IgD-negative memory B cell (primary cell): ENCODE results near the gene HSD11B1. TPM values are rescaled to one million over a fixed set of nuclear protein-coding genes. Genes with fewer than 3 reads are reported as not detected.

Experiments used
- H3K27ac Mint-ChIP-seq, 3 donors: one replicate each; pipeline ENCODE4 v1.8.0; 2020 to 2022; ENCODE audit warnings: mild to moderate bottlenecking in 3 of 3, mixed read lengths in 3 of 3, moderate library complexity in 1 of 3
- H3K27me3 Mint-ChIP-seq: one replicate; pipeline ENCODE4 v1.8.0; 2021; ENCODE audit warnings: mixed read lengths
- H3K36me3 Mint-ChIP-seq: one replicate; pipeline ENCODE4 v1.8.0; 2020; ENCODE audit warnings: mild to moderate bottlenecking, mixed read lengths
- H3K4me1 Mint-ChIP-seq, 3 donors: one replicate each; pipeline ENCODE4 v1.8.0; 2020 to 2022; ENCODE audit warnings: mixed read lengths in 3 of 3, mild to moderate bottlenecking in 1 of 3
- H3K4me3 Mint-ChIP-seq, 4 donors: one replicate each; pipeline ENCODE4 v1.8.0; 2020 to 2022; ENCODE audit warnings: mild to moderate bottlenecking in 4 of 4, mixed read lengths in 4 of 4, moderate library complexity in 3 of 4
- H3K9me3 Mint-ChIP-seq, 3 donors: one replicate each; pipeline ENCODE4 v1.8.0; 2020 to 2021; ENCODE audit warnings: mixed read lengths in 3 of 3, mild to moderate bottlenecking in 1 of 3
- polyA plus RNA-seq: library from polyadenylated mRNA; unstranded; fragments of 300-500 nt; fragmentation: Illumina TruSeq; gene quantifications from one replicate; pipeline ENCODE4 v1.2.3, GENCODE V29; 2021

HSD11B1 gene
- polyA plus RNA-seq, 1 donor from 2014 or later = not detected

DNA sequence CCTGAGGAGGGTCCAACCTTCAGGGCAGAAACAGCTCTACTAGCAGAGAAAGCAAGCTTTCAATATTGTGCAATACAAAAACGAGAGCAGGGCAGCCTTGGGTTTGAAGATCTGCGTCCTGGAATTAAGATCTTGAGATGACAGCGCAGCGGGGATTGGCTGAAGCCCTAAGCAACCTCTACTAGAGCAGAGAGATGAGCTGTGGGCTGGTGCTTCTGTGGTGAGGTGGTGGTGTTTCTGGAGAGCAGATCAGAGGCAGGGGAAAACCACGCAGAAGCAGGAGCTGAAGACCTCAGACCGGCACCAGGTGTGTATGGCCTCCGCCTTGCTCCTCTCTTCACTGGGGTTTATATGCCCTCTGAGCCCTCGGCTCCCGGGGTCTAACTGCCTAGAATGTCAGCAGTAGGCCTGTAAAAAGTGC is 63.7 kb downstream of the HSD11B1 start:
- Mint-ChIP-seq H3K4me3 (no peak overlapping the region), H3K9me3 (no peaks in the 10 kb centered on the region), H3K36me3 (peaks cover 18% of the 10 kb centered on the region), H3K27me3 (no peaks in the 10 kb centered on the region), H3K4me1 (peaks cover 23 to 28% (median 28%) of the 10 kb centered on the region in 3 donors), H3K27ac (no peak overlapping the region)

DNA sequence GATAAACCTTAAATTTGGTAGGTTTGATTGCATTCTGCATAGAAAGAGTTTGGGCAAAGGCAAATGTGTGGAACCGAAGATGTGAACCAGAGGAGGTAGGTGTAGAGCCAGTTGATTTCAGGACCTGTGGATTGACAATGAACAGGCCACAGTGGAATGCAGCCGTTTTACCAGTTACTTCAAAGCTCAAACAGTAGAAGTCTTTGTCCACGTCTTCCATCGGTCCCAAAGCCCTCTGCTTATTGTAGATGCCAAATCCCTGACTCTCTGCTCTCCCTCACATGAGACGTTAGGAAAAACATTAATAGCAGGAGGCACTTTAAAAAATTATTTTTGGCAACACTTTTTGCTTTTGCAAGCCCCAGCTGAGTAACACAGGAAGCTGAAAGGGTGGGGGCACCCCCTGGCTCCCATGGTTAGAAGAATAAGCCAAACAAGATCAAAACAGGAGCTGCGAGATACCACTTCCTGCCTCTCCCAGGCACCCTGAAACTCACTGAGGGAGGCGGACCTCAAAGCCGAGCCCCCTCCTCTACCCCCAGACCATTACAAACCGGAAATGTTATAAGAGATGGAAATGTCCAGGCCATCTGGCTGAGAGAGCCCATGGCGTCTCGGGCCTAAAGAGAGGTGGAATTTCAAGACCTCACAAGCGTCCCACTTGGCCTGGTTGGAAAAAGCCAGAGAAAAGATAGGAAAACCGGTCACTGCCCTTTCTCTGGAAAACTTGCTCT is 64.7 kb downstream of the HSD11B1 start:
- Mint-ChIP-seq H3K27ac (no peak overlapping the region), H3K4me1 (peaks cover 21 to 37% (median 36%) of the 10 kb centered on the region in 3 donors), H3K27me3 (no peaks in the 10 kb centered on the region), H3K36me3 (peaks cover 18% of the 10 kb centered on the region), H3K4me3 (no peak overlapping the region), H3K9me3 (no peaks in the 10 kb centered on the region)

DNA sequence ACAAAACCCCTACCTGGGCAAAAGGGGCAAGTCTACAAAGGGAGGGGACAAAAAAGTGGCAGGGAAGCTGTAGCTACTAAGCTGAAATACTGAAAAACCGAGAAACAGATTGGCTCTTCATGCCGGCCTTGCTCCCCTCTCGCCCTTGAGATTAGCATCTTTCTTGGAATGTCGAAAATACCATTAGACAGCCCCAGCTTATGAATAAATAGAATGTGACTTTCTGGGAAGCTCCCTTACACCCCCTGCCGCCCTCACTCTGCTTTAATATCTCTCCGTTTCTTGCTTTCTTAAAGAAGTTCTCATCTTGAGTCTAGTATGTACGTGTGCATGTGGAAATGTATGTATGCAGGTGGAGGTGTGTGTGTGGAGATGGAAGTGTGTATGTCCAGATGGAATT is 65.3 kb downstream of the HSD11B1 start:
- Mint-ChIP-seq H3K4me3 (no peak overlapping the region), H3K27ac (no peak overlapping the region), H3K9me3 (no peaks in the 10 kb centered on the region), H3K36me3 (peaks cover 21% of the 10 kb centered on the region), H3K4me1 (peaks cover 19 to 43% (median 41%) of the 10 kb centered on the region in 3 donors), H3K27me3 (no peaks in the 10 kb centered on the region)

DNA sequence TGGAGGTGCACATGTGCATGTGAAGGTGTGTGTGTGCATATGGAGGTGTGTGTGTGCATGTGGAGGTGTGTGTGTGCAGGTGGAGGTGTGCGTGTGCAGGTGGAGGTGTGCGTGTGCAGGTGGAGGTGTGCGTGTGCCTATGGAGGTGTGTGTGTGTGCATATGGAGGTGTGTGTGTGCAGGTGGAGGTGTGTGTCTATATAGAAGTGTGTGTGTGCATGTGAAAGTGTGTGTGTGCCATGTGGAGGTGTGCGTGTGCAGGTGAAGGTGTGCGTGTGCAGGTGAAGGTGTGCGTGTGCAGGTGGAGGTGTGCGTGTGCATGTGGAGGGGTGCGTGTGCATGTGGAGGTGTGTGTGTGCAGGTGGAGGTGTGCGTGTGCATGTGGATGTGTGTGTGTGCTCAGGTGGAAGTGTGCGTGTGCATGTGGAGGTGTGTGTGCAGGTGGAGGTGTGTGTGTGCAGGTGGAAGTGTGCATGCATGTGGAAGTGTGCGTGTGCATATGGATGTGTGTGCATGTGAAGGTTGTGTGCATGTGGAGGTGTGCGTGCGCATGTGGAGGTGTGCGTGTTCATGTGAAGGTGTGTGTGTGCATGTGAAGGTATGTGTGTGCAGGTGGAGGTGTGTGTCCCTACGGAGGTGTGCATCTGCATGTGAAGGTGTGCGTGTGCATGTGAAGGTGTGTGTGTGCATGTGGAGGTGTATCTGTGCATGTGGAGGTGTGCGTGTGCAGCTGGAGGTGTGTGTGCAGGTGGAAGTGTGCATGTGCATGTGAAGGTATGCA is 66.2 kb downstream of the HSD11B1 start:
- no peaks in the 10 kb centered on the region for H3K9me3 Mint-ChIP-seq
- H3K4me1 Mint-ChIP-seq = peaks cover 18 to 47% (median 47%) of the 10 kb centered on the region in 3 donors
- H3K4me3 Mint-ChIP-seq = no peak overlapping the region
- peaks cover 20% of the 10 kb centered on the region for H3K36me3 Mint-ChIP-seq
- H3K27me3 Mint-ChIP-seq = no peaks in the 10 kb centered on the region
- no peak overlapping the region for H3K27ac Mint-ChIP-seq

DNA sequence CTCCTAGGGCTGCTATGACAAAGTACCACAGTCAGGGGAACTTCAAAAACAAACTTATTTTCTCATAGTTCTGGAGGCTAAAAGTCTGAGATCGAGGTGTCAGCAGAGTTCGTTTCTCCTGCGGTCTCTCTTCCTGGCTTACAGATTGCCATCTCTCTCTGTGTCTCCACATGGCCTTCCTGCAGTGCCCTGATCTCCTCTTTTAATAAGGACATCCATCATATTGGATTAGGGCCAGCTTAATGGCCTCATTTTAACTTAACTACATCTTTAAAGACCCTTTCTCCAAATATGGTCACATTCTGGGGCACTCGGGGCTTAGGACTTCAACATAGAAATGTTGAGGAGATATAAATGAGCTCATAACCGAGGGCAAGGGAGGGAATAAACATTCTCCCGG is 67.5 kb downstream of the HSD11B1 start:
- no peak overlapping the region for H3K27ac Mint-ChIP-seq
- no peaks in the 10 kb centered on the region for H3K27me3 Mint-ChIP-seq
- peaks cover 14 to 42% (median 42%) of the 10 kb centered on the region in 3 donors for H3K4me1 Mint-ChIP-seq
- peak overlapping the region in 1 of 4 donors; percentile 22 for H3K4me3 Mint-ChIP-seq
- no peaks in the 10 kb centered on the region for H3K9me3 Mint-ChIP-seq
- peaks cover 12% of the 10 kb centered on the region for H3K36me3 Mint-ChIP-seq

DNA sequence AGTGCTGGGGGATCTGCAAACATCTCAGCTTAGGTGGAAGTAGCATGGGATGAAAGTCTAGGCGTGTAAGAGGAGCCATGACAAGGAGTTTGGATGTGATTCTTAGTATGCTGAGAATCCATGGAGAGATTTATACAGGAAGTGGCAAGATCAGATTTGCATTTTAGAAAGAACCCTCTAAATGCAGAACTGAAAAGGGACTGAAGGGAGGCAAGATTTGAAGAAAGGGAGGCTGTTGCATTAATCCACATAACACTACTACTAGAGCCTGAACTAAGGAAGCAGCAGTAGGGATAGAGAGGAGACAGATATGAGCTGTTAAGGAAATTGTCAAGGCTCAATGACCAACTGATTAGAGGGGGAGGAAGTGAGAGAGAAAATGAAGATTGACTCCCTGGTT is 69.9 kb downstream of the HSD11B1 start:
- peaks cover 13% of the 10 kb centered on the region for H3K36me3 Mint-ChIP-seq
- peak overlapping the region; percentile 0 to 87 (median 52) for H3K27ac Mint-ChIP-seq
- peaks cover 9 to 30% (median 29%) of the 10 kb centered on the region in 3 donors for H3K4me1 Mint-ChIP-seq
- H3K9me3 Mint-ChIP-seq = no peaks in the 10 kb centered on the region
- no peaks in the 10 kb centered on the region for H3K27me3 Mint-ChIP-seq
- H3K4me3 Mint-ChIP-seq = peak overlapping the region; percentile 61 to 91 (median 80)

DNA sequence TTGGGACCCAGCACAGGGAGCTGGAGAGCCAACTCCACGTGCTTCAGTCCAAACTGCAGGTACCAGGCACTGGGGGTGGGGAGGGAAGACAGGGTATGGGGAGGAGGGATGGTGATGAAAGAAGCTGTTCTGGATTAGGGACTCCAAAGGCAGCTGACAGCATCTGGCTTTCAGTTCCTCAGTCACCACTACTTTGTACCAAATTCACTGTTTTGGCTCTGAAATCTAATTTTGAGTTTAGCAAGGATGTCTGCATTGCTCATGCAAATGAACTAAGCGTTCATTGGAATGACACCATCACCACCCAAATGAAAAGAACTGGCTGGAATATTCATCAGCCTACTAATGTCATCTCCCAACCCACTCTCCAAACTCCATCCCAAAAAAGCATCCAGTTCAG is 71.0 kb downstream of the HSD11B1 start:
- H3K27ac Mint-ChIP-seq = peak overlapping the region in 2 of 3 donors; percentile 43 to 52
- peaks cover 9 to 30% (median 28%) of the 10 kb centered on the region in 3 donors for H3K4me1 Mint-ChIP-seq
- peaks cover 15% of the 10 kb centered on the region for H3K36me3 Mint-ChIP-seq
- no peaks in the 10 kb centered on the region for H3K27me3 Mint-ChIP-seq
- no peaks in the 10 kb centered on the region for H3K9me3 Mint-ChIP-seq
- peak overlapping the region in 2 of 4 donors; percentile 45 to 91 for H3K4me3 Mint-ChIP-seq

DNA sequence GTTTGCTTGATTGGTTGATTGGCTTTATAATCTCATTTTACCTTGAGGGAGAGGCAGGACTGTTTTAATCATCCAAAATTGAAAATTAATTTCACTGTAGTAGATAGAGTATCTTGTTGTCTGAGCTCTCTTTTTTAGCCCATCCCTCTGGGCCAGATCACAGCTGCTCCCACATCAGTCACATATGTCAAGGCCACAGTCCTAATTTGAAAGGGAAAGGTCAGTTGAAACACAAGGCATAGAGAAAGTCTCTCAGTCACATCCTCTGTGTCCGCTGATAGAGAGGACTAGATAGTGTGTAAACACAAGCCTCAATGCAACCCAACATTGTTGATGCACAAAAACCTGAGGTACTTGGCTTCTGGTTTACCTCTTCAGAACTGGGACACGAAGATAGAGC is 72.9 kb downstream of the HSD11B1 start:
- peak overlapping the region in 2 of 3 donors; percentile 55 to 77 for H3K27ac Mint-ChIP-seq
- no peaks in the 10 kb centered on the region for H3K27me3 Mint-ChIP-seq
- peaks cover 13 to 31% (median 28%) of the 10 kb centered on the region in 3 donors for H3K4me1 Mint-ChIP-seq
- H3K36me3 Mint-ChIP-seq = peaks cover 15% of the 10 kb centered on the region
- no peaks in the 10 kb centered on the region for H3K9me3 Mint-ChIP-seq
- H3K4me3 Mint-ChIP-seq = no peak overlapping the region

DNA sequence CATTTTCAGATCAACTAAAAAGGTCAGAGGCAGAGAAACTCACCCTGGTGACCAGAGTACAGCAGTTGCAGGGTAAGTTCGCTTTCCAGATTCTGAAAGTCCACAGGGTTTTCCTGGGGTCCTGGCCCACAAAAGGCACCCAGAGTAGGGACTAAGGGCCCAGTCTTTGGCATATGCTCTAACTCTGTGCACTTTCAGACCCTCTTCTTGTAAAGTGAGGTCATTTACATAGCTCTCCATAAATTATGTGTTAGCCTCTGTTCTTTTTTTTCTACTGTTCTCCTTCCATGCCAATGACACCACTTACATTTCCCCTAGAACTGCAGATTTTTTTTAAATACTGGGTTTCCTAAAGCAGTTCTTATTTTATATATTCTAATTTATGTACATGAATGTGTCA is 73.5 kb downstream of the HSD11B1 start:
- H3K27ac Mint-ChIP-seq = peak overlapping the region in 1 of 3 donors; percentile 77
- peaks cover 15 to 28% (median 27%) of the 10 kb centered on the region in 3 donors for H3K4me1 Mint-ChIP-seq
- no peaks in the 10 kb centered on the region for H3K9me3 Mint-ChIP-seq
- H3K27me3 Mint-ChIP-seq = no peaks in the 10 kb centered on the region
- H3K4me3 Mint-ChIP-seq = no peak overlapping the region
- H3K36me3 Mint-ChIP-seq = peaks cover 15% of the 10 kb centered on the region

DNA sequence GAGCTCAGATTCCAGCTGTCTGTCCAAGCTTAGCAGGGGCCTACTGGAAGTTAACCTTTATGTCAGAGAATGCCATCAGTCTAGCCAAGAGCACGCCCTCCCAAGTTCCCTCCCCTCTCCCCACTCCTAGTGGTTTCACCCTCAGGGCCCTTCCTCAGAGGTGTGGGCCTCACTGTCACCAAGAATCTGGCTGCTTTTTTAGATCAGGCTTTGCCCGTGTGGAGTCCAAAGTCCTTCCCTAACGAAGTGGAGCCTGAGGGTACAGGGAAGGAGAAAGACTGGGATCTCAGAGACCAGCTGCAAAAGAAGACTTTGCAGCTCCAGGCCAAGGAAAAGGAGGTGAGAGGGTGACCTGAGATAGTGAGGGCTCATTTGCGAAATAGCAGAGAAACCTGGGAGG is 75.6 kb downstream of the HSD11B1 start:
- H3K4me1 Mint-ChIP-seq = peaks cover 17 to 33% (median 17%) of the 10 kb centered on the region in 3 donors
- H3K9me3 Mint-ChIP-seq = peaks cover 0 to 2% (median 0%) of the 10 kb centered on the region in 3 donors
- no peaks in the 10 kb centered on the region for H3K27me3 Mint-ChIP-seq
- H3K27ac Mint-ChIP-seq = peak overlapping the region in 2 of 3 donors; percentile 9 to 41
- peak overlapping the region in 1 of 4 donors; percentile 39 for H3K4me3 Mint-ChIP-seq
- peaks cover 9% of the 10 kb centered on the region for H3K36me3 Mint-ChIP-seq

DNA sequence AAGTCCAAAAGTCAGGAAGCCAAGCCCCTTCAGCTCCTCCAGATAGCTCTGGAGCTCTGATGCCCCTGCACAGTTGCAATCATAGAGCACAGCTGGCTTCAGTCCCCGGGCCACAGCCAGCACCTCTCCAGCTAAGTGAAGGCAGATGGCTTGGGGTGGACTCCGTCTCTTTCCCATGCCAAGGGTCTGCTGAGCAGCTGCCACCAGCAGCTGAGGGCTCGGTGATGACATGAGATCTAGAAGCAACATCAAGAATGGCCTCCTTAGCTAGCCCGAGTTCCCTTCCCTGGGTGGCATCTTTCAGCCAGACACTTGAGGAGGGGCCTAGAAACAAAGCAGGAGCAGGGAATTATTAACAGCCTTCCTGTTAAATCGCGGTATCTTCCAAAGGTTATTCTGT is 78.7 kb downstream of the HSD11B1 start:
- Mint-ChIP-seq H3K4me3 (peak overlapping the region in 3 of 4 donors; percentile 86 to 98 (median 97)), H3K9me3 (peaks cover 0 to 4% (median 0%) of the 10 kb centered on the region in 3 donors), H3K36me3 (peaks cover 10% of the 10 kb centered on the region), H3K27ac (peak overlapping the region in 2 of 3 donors; percentile 53 to 92), H3K27me3 (peaks cover 9% of the 10 kb centered on the region), H3K4me1 (peaks cover 12 to 24% (median 15%) of the 10 kb centered on the region in 3 donors)

Other genes starting within 250 kb of the HSD11B1 start
- not detected for gene CAMK1G, start 121.1 kb upstream of the HSD11B1 start, polyA plus RNA-seq
- gene LAMB3, start 52.4 kb upstream of the HSD11B1 start, polyA plus RNA-seq = not detected
- gene G0S2, start 29.4 kb upstream of the HSD11B1 start, polyA plus RNA-seq = 0.38 TPM
- gene TRAF3IP3, start 51.2 kb downstream of the HSD11B1 start, polyA plus RNA-seq = 240 TPM
- 0.78 TPM for gene C1orf74, start 79.7 kb downstream of the HSD11B1 start, polyA plus RNA-seq
- 0.93 TPM for gene IRF6, start 101.3 kb downstream of the HSD11B1 start, polyA plus RNA-seq
- 4.4 TPM for gene UTP25, start 123.1 kb downstream of the HSD11B1 start, polyA plus RNA-seq
- not detected for gene SYT14, start 233.4 kb downstream of the HSD11B1 start, polyA plus RNA-seq